Measurements from ENCODE around the gene GNB2. TPM values are rescaled to one million over a fixed set of nuclear protein-coding genes. Genes with fewer than 3 reads are reported as not detected.

GNB2 gene
- total RNA-seq (100 to 1,000 TPM; 214 to 273 TPM), polyA plus RNA-seq (ENCODE audit: insufficient read length in 6 of 6) (100 to 1,000 TPM; 151 to 220 (median 192) TPM)
- long read RNA-seq, donor 1, transcript GNB2-201 (10 exons, 1,878 nt): major isoform, 83 of 100 reads
- long read RNA-seq, donor 1, partial matches to known transcripts: 6 of 100 reads
- long read RNA-seq, donor 1, other reads (novel, unspliced or antisense): 5 of 100 reads
- long read RNA-seq, donor 2, transcript GNB2-201 (10 exons, 1,878 nt): major isoform, 62 of 71 reads
- long read RNA-seq, donor 2, transcript GNB2-202 (9 exons, 1,524 nt): minor isoform, 7 of 71 reads
- long read RNA-seq, donor 2, partial matches to known transcripts: 0 of 71 reads
- long read RNA-seq, donor 2, other reads (novel, unspliced or antisense): 0 of 71 reads
- long read RNA-seq, donor 3, transcript GNB2-201 (10 exons, 1,878 nt): major isoform, 62 of 66 reads
- long read RNA-seq, donor 3, partial matches to known transcripts: 0 of 66 reads
- long read RNA-seq, donor 3, other reads (novel, unspliced or antisense): 0 of 66 reads
- long read RNA-seq, donor 4, partial matches to known transcripts: 18 of 21 reads
- long read RNA-seq, donor 4, other reads (novel, unspliced or antisense): 2 of 21 reads
- long read RNA-seq, donor 5, transcript GNB2-201 (10 exons, 1,878 nt): major isoform, 60 of 66 reads
- long read RNA-seq, donor 5, partial matches to known transcripts: 0 of 66 reads
- long read RNA-seq, donor 5, other reads (novel, unspliced or antisense): 0 of 66 reads
- long read RNA-seq, donor 6, transcript GNB2-201 (10 exons, 1,878 nt): major isoform, 70 of 77 reads
- long read RNA-seq, donor 6, transcript GNB2-202 (9 exons, 1,524 nt): minor isoform, 6 of 77 reads
- long read RNA-seq, donor 6, partial matches to known transcripts: 0 of 77 reads
- long read RNA-seq, donor 6, other reads (novel, unspliced or antisense): 0 of 77 reads
- long read RNA-seq, donor 7, transcript GNB2-201 (10 exons, 1,878 nt): major isoform, 21 of 24 reads
- long read RNA-seq, donor 7, partial matches to known transcripts: 0 of 24 reads
- long read RNA-seq, donor 7, other reads (novel, unspliced or antisense): 0 of 24 reads
- long read RNA-seq, donor 8, transcript GNB2-202 (9 exons, 1,524 nt): minor isoform, 6 of 95 reads
- long read RNA-seq, donor 8, transcript GNB2-201 (10 exons, 1,878 nt): major isoform, 78 of 95 reads
- long read RNA-seq, donor 8, partial matches to known transcripts: 10 of 95 reads
- long read RNA-seq, donor 8, other reads (novel, unspliced or antisense): 0 of 95 reads
- long read RNA-seq, donor 9: 0 reads
- long read RNA-seq, donor 10, transcript GNB2-201 (10 exons, 1,878 nt): major isoform, 7 of 32 reads
- long read RNA-seq, donor 10, partial matches to known transcripts: 21 of 32 reads
- long read RNA-seq, donor 10, other reads (novel, unspliced or antisense): 1 of 32 reads
- long read RNA-seq, donor 11, transcript GNB2-202 (9 exons, 1,524 nt): minor isoform, 15 of 143 reads
- long read RNA-seq, donor 11, transcript GNB2-201 (10 exons, 1,878 nt): major isoform, 97 of 143 reads
- long read RNA-seq, donor 11, partial matches to known transcripts: 27 of 143 reads
- long read RNA-seq, donor 11, other reads (novel, unspliced or antisense): 0 of 143 reads
- long read RNA-seq, donor 12, transcript GNB2-202 (9 exons, 1,524 nt): minor isoform, 7 of 66 reads
- long read RNA-seq, donor 12, transcript GNB2-201 (10 exons, 1,878 nt): major isoform, 58 of 66 reads
- long read RNA-seq, donor 12, partial matches to known transcripts: 0 of 66 reads
- long read RNA-seq, donor 12, other reads (novel, unspliced or antisense): 0 of 66 reads

DNA sequence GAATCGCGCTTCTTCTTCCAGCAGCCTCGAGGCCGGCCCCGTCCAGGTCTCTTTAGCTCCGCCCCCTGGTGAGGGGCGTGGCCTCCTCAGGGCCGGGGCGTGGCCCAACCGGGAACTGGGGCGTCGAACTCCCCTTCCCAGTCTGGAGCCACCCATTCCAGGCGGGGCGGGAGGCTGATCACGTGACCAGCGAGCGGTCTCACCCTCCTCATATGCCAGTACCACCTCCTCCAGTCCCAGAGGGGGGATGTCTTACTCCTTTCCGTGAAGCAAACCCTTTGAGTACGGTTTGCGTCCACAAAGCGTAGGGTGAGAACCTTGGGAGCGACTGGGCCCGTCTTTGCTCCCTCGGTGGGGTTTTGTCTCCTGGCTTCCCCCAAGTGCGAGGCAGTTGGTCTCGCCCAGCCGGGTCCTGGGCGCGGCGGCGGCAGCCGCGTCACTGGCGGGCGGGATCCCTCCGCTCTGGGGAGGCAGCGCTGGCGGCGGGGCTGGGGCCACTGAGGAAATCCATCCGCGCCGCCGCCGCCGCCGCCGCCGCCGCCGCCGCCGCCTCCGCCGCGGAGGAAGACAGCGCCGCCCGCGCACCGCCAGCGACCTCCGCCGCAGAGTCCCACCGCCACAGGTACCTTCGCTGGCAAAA, at the start of gene GNB2:
Gene GNB2, plus strand, starts transcription at position 439 of the 640 bp plus-strand sequence. CDS start 2,526 bp downstream, outside the sequence.
- intact Hi-C loops (cut with DNase I): no loop called here
- TF ChIP-seq, protein P1, sequence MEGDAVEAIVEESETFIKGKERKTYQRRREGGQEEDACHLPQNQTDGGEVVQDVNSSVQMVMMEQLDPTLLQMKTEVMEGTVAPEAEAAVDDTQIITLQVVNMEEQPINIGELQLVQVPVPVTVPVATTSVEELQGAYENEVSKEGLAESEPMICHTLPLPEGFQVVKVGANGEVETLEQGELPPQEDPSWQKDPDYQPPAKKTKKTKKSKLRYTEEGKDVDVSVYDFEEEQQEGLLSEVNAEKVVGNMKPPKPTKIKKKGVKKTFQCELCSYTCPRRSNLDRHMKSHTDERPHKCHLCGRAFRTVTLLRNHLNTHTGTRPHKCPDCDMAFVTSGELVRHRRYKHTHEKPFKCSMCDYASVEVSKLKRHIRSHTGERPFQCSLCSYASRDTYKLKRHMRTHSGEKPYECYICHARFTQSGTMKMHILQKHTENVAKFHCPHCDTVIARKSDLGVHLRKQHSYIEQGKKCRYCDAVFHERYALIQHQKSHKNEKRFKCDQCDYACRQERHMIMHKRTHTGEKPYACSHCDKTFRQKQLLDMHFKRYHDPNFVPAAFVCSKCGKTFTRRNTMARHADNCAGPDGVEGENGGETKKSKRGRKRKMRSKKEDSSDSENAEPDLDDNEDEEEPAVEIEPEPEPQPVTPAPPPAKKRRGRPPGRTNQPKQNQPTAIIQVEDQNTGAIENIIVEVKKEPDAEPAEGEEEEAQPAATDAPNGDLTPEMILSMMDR (IDR thresholded peaks at IDR 0.05): no peak
- H3K4me3 ChIP-seq: peak within 1 kb of the TSS; percentile 91 to 95

DNA sequence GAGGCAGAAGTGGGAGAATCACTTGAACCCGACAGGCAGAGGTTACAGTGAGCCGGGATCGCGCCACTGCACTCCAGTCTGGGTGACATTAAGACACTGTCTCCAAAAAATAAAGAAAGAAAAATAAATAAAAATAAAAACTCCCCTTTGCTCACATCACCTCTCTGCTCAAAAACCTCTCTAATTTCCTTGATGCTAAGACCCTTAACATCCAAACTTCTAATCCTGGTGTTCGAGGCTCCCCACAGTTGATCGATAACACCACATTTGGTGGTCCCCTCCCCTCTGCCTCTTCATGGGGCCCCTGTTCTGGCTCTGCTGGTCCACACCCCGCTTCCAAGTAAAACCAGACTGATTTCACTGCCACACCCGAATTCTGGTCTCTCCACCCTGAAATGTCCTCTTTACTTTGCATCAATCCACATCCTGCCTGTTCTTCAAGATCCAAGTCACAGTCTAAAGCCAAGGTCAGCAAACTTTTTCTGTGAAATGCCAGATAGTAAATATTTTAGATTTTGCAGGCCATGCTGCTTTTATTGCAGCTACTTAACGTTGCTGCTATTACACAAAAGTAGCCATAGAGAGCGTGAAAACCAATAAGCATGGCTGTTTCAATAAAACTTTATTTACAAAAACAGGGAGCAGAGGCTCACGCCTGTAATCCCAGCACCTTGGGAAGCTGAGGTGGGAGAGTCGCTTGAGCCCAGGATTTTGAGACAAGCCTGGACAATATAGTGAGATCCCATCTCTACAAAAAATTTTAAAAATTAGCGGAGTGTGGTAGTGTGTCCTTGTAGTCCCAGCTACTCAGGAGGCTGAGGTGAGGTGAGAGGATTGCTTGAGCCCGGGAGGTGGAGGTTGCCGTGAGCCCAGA, 49.4 kb upstream of the GNB2 start:
- intact Hi-C loops (cut with DNase I): no loop called here
- peaks cover 0 to 7% of the 10 kb centered on the region in 2 donors for H3K27me3 ChIP-seq
- no peak for ATAC-seq
- no peak for DNase-seq
- no peak overlapping the region for H3K27ac ChIP-seq
- peaks cover 0 to 13% of the 10 kb centered on the region in 2 donors for H3K4me1 ChIP-seq
- no peaks in the 10 kb centered on the region for H3K9me3 ChIP-seq
- H3K4me3 ChIP-seq: no peak overlapping the region
- H3K36me3 ChIP-seq: peaks cover 0 to 5% of the 10 kb centered on the region in 2 donors
- TF ChIP-seq, protein P1 (IDR thresholded peaks at IDR 0.05): no peak

More for the DNA sequence above, at the start of gene GNB2:
- ATAC-seq (peak; percentile 89), DNase-seq (peak; percentile 98 to 100 (median 100))
- H3K27ac ChIP-seq: peak within 1 kb of the TSS; percentile 96 to 98
- peaks cover 5 to 34% of the 10 kb centered on the region in 2 donors for H3K4me1 ChIP-seq
- no peaks in the 10 kb centered on the region for H3K9me3 ChIP-seq
- H3K27me3 ChIP-seq: no peaks in the 10 kb centered on the region
- H3K36me3 ChIP-seq: peaks cover 0 to 22% of the 10 kb centered on the region in 2 donors

DNA sequence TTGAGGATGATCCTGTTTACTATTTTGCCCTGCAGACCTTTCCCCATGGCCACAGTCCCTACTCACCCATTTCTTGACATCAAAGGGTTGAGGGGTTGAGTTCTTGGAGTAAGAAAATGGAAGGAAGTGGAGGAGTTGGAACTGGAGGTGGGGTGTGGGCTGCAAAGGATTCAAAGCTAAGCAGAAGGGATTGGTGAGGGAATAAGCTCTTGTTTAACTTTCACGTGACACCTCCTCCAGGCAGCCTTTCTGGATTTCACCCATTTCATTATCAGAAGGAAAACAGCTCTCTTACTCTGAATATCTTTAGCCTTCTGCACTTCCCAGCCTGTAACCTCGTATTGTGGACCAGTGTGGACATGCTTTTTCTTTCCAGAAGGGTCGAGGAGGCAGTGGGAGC, 47.5 kb upstream of the GNB2 start:
- no peak for DNase-seq

More for the DNA sequence above, 47.5 kb upstream of the GNB2 start:
- Histone ChIP-seq H3K36me3 (peaks cover 0 to 5% of the 10 kb centered on the region in 2 donors), H3K27ac (no peak overlapping the region), H3K4me1 (peaks cover 0 to 13% of the 10 kb centered on the region in 2 donors), H3K9me3 (no peaks in the 10 kb centered on the region), H3K4me3 (peak overlapping the region in 1 of 2 donors; percentile 24), H3K27me3 (peaks cover 0 to 7% of the 10 kb centered on the region in 2 donors)
- intact Hi-C loops (cut with DNase I): no loop called here
- ATAC-seq: no peak
- TF ChIP-seq, protein P1 (IDR thresholded peaks at IDR 0.05): no peak

Measured in left lung (tissue), 14 donors.